HG03521 (cell line): ENCODE results near the gene TTYH3.

Experiments
- ATAC-seq: cut with Tn5 transposase; IDR thresholded peaks from one replicate; pipeline ENCODE4 v1.9.1; 2021; ENCODE audit warnings: mild to moderate bottlenecking, moderate library complexity; ENCODE audit not compliant: unreplicated experiment

Gene TTYH3

DNA sequence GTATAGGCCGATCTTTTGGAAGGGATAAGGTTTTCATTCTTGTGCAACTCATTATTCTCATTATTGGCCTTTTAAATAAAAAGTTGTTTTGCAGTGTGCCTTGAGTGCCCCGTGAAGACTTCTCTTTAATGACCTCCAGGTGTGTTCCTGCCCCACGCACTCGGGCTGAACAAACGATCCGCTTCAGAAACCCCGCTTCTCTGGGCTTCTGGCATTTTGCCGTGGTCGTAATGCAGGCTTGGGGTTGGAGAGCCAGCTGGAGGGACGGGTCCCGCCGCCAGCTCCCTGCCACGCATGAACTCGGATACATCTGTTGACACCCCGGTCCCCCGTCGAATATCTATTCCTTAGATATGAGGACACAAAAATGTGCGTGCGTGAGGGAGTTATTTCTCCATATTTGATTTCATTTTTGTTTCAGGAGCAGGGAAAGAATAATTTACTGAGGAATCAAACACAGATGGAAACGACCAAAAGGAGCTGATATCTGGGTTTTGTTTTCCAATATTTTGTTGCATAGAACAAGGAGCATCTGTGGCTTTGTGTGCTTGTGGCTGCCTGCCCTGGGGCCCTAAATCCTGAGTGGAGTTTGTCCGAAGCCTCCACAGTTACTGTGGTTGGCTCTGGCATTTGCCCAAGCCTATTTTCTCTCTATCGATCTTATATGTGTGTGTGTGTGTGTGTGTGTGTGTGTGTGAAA, 17.0 kb upstream of the TTYH3 start:
- no peak for ATAC-seq

DNA sequence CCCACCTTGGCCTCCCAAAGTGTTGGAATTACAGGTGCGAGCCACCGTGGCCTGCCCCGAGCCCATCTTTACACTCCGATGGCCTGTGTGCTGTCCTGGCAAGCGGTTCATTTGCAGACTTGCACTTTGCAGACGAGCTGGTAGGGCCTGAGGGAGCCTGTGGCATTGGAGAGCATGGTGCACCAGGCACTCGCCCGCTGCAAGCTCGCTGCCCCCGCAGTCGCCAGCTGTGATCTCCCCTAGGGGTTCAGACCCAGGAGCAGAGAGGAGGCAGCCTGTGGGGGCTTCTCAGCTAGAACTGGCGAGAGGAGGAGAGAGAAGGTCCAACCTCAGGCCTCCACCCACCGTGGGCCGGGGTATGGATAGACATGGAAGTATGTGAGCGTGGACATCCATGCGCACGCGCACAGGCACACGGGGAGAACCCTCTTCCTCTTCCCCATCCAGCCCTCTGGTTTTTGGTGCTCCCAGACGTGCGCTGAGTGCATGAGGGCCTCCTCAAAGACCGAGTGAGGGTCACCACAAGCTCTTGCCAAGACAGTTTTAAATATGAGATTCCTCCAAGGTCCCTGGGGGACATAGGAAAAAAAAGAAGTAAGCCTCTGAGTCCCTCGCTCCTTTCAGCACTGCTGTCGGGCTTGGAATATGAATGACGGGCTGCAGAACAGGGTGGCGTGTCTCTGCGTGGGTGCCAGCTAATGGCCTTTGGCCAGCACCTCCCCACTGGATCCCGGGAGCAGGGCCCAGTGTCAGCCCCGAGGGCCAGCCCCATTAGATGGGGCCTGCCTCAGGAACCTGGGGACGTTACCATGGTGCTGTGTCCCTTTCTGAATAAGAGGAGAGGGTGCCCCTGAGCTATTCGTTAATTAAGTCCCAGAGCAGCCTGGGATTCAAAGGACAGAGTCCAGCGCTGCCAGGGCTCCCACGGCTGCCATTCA, 15.1 kb upstream of the TTYH3 start:
- no peak for ATAC-seq

GRCh38 chr7:2617325-2617905, 14.4 kb upstream of the TTYH3 start:
- no peak for ATAC-seq

DNA sequence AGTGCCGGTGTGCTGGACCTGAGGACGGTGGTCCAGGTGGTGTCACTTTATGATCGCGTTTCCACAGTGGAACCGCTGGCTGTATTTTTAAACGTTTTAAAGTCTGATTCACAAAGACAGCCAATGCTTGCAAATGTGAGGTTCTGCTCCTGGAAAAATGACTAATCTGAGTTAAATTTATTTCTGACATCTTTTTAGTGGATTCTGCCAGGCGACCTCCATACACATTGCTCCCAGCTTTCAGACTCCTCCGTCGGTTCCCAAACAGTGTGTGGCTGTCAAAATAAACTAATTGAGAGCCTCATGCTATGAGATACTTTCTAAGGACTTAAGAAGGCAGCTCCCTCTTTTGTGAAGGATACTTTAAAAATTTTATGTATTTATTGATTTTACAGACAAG, 12.7 kb upstream of the TTYH3 start:
- ATAC-seq, result no peak

DNA sequence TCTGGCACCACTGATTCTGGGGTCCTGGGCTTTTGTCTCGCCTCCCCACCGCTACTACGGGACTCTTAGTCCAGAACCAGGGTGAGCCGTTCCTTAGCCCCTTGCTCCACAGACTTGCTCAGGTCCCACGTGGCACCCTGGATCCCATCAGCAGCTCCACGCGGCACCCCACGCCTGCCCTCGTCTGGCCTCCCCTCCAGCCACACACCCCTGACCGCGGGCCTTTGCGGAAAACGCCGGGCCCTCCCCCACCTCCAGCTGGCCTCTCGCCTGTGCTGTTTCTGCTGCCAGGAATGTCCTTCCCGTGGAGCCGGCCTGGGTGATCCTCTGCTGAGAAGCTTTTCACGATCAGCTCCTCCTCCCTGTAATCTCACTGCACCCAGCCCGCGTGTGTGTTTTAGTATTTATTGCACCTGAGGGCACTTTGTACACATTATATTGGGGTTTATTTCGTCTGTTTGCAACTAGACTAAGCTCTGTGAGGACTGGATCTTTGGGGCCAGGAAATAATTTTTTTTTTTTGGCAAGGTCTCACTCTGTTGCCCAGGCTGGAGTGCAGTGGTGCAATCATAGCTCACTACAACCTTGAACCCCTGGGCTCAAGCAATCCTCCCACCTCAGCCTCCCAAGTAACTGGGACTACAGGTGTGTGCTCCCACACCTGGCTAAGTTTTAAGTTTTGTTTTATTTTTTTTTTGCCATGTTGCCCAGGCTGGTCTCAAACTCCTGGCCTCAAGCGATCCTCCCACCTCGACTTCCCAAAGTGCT, 10.5 kb upstream of the TTYH3 start:
- no peak for ATAC-seq

GRCh38 chr7:2621948-2622640, 9.7 kb upstream of the TTYH3 start:
- no peak for ATAC-seq

- no peak for ATAC-seq
These were observed 8.7 kb upstream of the TTYH3 start for GRCh38 chr7:2622869-2623697.

- no peak for ATAC-seq
These were observed 8.1 kb upstream of the TTYH3 start for GRCh38 chr7:2623698-2624014.

- no peak for ATAC-seq
These were observed 7.4 kb upstream of the TTYH3 start for GRCh38 chr7:2624293-2624886.

GRCh38 chr7:2626498-2627117, 5.2 kb upstream of the TTYH3 start:
- ATAC-seq, result no peak

- no peak for ATAC-seq
These were observed 4.3 kb upstream of the TTYH3 start for GRCh38 chr7:2627258-2628129.

DNA sequence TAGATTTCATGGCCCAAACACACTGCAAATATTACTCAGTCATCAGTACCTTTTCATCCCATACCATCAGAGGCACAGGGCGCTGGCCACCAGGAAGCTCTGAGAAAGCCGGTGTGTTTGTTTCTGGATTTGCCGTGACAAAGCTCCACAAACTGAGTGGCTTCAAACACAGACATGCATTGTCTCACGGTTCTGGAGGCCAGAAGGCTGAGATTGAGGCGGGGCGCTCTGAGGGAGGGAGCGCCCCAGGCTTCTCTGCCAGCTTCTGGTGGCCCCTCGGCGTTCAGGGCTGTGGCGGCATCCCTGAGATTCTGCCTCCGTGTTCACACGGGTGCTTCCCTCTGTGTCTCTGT, 3.7 kb upstream of the TTYH3 start:
- ATAC-seq, result no peak

DNA sequence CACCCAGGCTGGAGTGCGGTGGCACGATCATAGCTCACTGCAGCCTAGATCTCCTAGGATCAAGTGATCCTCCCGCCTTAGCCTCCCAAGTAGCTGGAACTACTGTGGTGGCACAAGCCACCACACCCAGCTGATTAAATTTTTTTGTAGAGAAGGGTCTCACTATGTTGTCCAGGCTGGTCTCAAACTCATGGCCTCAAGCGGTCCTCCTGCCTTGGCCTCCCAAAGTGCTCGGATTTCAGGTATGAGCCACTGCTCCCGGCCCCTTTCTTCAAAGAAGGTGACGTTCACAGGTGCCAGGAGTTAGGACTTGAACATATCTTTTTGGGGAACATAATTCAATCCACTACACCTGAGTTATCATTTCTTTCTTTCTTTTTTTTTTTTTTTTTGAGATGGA, 2.9 kb upstream of the TTYH3 start:
- no peak for ATAC-seq

- ATAC-seq, result no peak
These were observed 1.8 kb upstream of the TTYH3 start for GRCh38 chr7:2629746-2630681.

DNA sequence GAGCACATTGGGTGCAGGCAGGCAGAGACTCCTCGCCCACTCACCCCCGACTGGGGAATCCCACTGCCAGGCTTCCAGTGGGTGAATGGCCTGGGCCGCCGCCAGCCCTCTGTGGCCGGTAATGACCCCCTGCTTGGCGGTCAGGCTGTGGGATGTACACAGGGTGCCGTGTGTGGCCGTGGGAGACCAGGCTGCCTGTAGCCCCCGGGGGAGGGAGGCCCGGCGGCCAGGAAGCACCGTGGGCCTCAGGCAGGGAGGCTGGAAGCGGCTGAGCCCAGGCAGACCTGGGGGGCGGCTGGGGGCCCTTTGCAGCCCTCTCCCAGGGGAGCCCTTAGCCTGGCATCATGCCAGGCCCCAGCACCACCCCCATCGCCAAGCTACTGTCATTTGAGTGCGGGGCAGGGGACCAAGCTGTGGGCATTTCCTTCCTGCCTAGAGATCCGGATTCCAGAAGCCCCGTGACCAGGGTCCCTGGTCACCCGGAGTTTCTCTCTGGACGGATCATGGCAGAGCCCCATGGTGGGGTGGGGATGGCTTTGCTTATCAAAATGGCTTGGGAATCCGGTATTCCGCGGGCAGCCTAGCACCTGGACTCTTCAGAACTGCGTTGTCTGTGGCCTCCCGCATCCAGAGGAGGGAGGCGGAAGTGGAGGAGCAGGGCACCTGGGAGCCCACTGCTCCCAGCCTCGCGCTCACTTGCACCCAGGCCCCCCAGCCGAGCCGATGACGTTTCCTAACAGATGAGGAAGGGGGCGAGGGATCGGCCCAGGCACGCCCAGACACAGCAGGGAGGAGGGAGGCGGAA, 1.1 kb downstream of the TTYH3 start:
- no peak for ATAC-seq
